OCI-LY1 (cell line): ENCODE results near the gene TARS2.

ENCODE experiments used
- EZH2 ChIP-seq: fragments of 200-600 bp; sonication (generic), shearing (Covaris generic); IDR thresholded peaks from 2 replicates; pipeline ENCODE4 v1.8.0; 2017; ENCODE audit warnings: borderline replicate concordance, mixed run types, mild to moderate bottlenecking, antibody characterized with exemption, low read length, moderate library complexity, mixed read lengths
- TF ChIP-seq, protein P1 (sequence below): fragments of 200-600 bp; sonication (generic), shearing (Covaris generic); IDR thresholded peaks from 2 replicates; pipeline ENCODE4 v1.5.1; 2017; ENCODE audit warnings: mild to moderate bottlenecking, antibody characterized with exemption, low read length, moderate library complexity, mixed read lengths

DNA sequence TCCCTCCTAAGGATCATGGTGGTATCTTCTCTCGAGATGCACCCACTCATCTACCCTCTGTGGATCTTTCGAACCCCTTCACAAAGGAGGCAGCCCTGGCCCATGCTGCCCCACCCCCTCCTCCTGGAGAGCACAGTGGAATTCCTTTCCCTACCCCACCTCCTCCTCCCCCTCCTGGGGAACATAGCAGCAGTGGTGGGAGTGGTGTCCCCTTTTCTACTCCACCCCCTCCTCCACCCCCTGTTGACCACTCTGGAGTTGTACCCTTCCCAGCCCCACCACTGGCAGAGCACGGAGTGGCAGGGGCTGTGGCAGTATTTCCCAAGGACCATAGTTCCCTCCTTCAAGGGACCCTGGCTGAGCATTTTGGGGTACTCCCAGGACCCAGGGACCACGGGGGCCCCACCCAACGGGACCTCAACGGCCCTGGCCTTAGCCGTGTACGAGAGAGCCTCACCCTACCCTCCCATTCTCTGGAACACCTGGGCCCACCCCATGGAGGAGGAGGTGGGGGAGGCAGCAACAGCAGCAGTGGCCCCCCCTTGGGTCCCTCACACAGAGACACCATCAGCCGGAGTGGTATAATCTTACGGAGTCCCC is 14.5 kb upstream of the TARS2 start:
- TF ChIP-seq, protein P1, sequence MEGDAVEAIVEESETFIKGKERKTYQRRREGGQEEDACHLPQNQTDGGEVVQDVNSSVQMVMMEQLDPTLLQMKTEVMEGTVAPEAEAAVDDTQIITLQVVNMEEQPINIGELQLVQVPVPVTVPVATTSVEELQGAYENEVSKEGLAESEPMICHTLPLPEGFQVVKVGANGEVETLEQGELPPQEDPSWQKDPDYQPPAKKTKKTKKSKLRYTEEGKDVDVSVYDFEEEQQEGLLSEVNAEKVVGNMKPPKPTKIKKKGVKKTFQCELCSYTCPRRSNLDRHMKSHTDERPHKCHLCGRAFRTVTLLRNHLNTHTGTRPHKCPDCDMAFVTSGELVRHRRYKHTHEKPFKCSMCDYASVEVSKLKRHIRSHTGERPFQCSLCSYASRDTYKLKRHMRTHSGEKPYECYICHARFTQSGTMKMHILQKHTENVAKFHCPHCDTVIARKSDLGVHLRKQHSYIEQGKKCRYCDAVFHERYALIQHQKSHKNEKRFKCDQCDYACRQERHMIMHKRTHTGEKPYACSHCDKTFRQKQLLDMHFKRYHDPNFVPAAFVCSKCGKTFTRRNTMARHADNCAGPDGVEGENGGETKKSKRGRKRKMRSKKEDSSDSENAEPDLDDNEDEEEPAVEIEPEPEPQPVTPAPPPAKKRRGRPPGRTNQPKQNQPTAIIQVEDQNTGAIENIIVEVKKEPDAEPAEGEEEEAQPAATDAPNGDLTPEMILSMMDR: no peak
- TF ChIP-seq EZH2: no peak
